ENCODE data around the gene STK35. TPM values are rescaled to one million over a fixed set of nuclear protein-coding genes. Genes with fewer than 3 reads are reported as not detected.

STK35 gene
- total and polyA plus RNA-seq, 2 of the 8 experiments (the other 6 are each of a cell fraction or from before 2014, with no cell fraction given) = 24.9 to 45.0 TPM

GRCh38 chr20:2125474-2126112, 24.0 kb downstream of the STK35 start:
- Histone ChIP-seq H4K20me1 (replicated peaks in 1 of 2; ENCODE audit: control insufficient read depth in 1 of 2, insufficient read depth in 2 of 2, low read length in 2 of 2) (peaks cover 7 to 35% of the 10 kb centered on the region in 2 experiments), H4K5ac (ENCODE audit: insufficient read length, low read depth, low read length) (no peak overlapping the region), H3K4me3 (ENCODE audit: extremely low read depth in 1 of 4, insufficient read depth in 2 of 4, low read depth in 3 of 4, low read length in 4 of 4) (no peak overlapping the region), H3K56ac (replicated peaks; ENCODE audit: insufficient read length, low read depth, low read length) (no peak overlapping the region), H2AK5ac (ENCODE audit: low read depth, low read length) (no peak overlapping the region), H3K23me2 (ENCODE audit: low read depth, low read length) (no peaks in the 10 kb centered on the region), H4K8ac (ENCODE audit: extremely low read depth, insufficient read depth, low read length) (no peak overlapping the region), H3K4ac (replicated peaks; ENCODE audit: insufficient read length, low read depth, low read length) (no peak overlapping the region), H3K4me1 (replicated peaks in 1 of 4; ENCODE audit: control insufficient read depth in 3 of 4, insufficient read depth in 4 of 4, low read length in 3 of 4) (peaks cover 5 to 12% (median 10%) of the 10 kb centered on the region in 4 experiments), H3K27ac (ENCODE audit: low read depth, low read length) (no peak overlapping the region), H3K79me1 (ENCODE audit: low read depth, low read length) (peaks cover 11% of the 10 kb centered on the region), H2AFZ (ENCODE audit: low read length) (no peak overlapping the region), H2BK12ac (ENCODE audit: low read depth, low read length) (no peak overlapping the region), H3K4me2 (ENCODE audit: insufficient read depth in 1 of 2, low read depth in 2 of 2, low read length in 2 of 2) (no peak overlapping the region), H3K36me3 (ENCODE audit: control insufficient read depth in 2 of 4, insufficient read depth in 4 of 4, low read length in 3 of 4) (0 out of 8 replicates have a peak, but pooled peaks cover 0 to 2% (median 0%) of the 10 kb centered on the region in 4 experiments), H3K9me3 (ENCODE audit: insufficient read depth in 2 of 2, low read depth in 1 of 2, low read length in 1 of 2) (no peaks in the 10 kb centered on the region), H2BK15ac (ENCODE audit: low read length) (no peak overlapping the region), H2BK120ac (replicated peaks; ENCODE audit: low read depth, low read length) (no peak overlapping the region), H2BK20ac (ENCODE audit: low read length) (no peak overlapping the region), H2BK5ac (ENCODE audit: low read depth, low read length) (no peak overlapping the region), H3K79me2 (ENCODE audit: control insufficient read depth in 1 of 2, insufficient read depth in 2 of 2, low read length in 2 of 2) (peaks cover 0 to 94% of the 10 kb centered on the region in 2 experiments; a peak in 2 of 4 replicates), H3K14ac (ENCODE audit: insufficient read length) (no peak overlapping the region), H3K27me3 (replicated peaks in 1 of 4; ENCODE audit: control insufficient read depth in 3 of 4, extremely low read depth in 1 of 4, insufficient read depth in 3 of 4, low read length in 3 of 4) (no peaks in the 10 kb centered on the region), H4K91ac (replicated peaks; ENCODE audit: insufficient read length, low read length) (no peak overlapping the region), H3K9ac (replicated peaks in 1 of 4; ENCODE audit: extremely low read depth in 1 of 4, low read depth in 3 of 4, low read length in 3 of 4) (no peak overlapping the region), H3K23ac (ENCODE audit: insufficient read length) (no peak overlapping the region), H3K18ac (ENCODE audit: extremely low read depth, low read length) (no peak overlapping the region)
- DNase-seq (ENCODE audit: low read depth in 1 of 2, low spot score in 2 of 2) (no peak), FAIRE-seq (no peak)
- ChIA-PET POLR2A (ENCODE audit: partially characterized antibody) (no interaction called here), CTCF (ENCODE audit: partially characterized antibody) (interaction anchor here (0.7 to 1.7 kb wide), 3 partner anchors 22 to 187 kb away, joined by 3 to 5 read pairs (median 3); no protein-coding TSS in a partner anchor)
- WGBS, 2 experiments (ENCODE audit: extremely low coverage in 1 of 2, insufficient coverage in 1 of 2, insufficient read length in 1 of 2, insufficient replicate concordance in 2 of 2, low coverage in 1 of 2, low lambda C conversion rate in 2 of 2, missing lambda C conversion rate in 1 of 2) = 93% methylated on average over 7 of the region's 7 CpGs; no CpG with 5 or more reads in 1 of the 2 experiments
- TF ChIP-seq CHD2 (IDR thresholded peaks at IDR 0.05; ENCODE audit: low read length) (no peak), POLR2AphosphoS5 (IDR thresholded peaks at IDR 0.05; ENCODE audit: low read depth, low read length) (no peak)
